Embryonic facial prominence (tissue), 1 donor: Measurements from ENCODE around the gene IL1RAPL2.

ENCODE experiments used
- DNase-seq: peaks from one replicate; pipeline ENCODE4 v3.0.0-alpha.2; 2016; ENCODE audit errors: extremely low spot score

Gene IL1RAPL2

GRCh38 chrX:105266456-105266855 is 700.5 kb downstream of the IL1RAPL2 start:
- no peak for DNase-seq

DNA sequence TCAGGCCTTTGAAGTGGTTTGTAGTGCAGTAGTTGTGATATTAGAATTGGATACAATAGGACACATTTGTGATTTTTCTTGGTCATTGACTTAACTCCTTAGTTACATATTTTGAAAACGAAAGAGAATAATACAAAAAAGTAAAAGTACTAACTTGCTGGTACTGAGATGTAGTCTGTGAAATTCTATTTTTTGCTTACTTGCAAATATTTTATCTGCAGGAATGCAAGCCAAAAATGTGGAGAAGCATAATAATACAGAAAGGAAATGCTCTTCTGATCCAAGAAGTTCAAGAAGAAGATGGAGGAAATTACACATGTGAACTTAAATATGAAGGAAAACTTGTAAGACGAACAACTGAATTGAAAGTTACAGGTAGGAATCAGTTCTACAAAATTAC is 701.2 kb downstream of the IL1RAPL2 start:
- DNase-seq, result no peak

GRCh38 chrX:105269386-105269785 is 703.4 kb downstream of the IL1RAPL2 start:
- no peak for DNase-seq

GRCh38 chrX:105273326-105273725 is 707.3 kb downstream of the IL1RAPL2 start:
- no peak for DNase-seq

DNA sequence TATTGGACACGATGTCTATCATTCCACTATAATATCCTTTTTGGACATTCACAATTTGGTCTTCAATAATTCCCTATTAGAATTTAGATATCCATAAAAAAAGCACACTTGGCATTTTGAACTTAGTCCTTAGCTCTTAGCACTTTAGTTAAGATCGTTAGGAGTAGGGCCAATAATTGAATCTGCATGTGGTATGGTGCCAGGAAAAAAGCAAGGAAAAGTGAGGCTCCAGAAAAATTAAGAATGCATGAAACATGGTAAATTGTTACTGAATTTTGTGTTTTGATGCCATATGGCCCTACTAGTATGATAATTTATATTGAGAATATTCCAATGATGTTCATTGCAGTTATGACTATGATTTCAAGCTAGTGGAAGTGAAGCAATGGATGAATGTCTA is 708.1 kb downstream of the IL1RAPL2 start:
- DNase-seq, result no peak

GRCh38 chrX:105277132-105277531 is 711.1 kb downstream of the IL1RAPL2 start:
- no peak for DNase-seq

GRCh38 chrX:105282077-105282476 is 716.1 kb downstream of the IL1RAPL2 start:
- DNase-seq, result no peak

DNA sequence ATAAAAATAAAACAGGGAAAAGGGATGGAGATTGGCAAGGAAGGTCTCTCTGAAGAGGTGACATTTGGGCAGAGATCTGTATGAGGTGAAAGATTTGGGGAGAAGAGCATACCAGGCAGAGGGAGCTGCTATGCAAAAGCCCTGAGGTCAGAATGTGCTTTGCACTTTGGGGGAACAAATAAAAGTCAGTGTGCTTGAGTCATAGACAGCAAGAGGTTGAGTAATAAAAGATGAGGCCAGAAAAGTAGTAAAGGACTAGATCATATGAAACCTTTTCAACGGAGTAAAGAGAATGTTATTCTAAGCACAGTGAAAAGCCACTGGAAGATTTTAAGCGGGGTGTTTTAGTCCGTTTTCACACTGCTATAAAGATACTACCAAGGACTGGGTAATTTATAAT is 731.0 kb downstream of the IL1RAPL2 start:
- DNase-seq, result no peak

DNA sequence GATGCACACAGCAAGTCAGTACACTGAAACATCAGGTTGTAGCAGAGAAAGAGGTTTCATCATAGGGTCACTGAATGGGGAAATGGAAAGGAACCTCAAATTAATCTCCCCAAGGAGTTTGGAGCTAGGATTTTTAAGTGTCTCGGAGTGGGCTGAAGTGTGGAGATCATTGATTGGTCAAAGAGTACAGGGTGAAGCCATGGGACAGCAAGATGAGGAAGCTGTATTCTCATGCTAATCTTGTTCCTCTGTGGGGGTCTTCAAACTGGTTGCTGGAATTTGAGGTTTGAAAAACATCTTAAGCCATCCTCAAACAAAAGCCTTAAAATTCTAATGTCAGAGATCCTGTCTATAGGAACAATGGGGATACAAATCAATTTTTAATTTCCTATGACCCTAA is 733.3 kb downstream of the IL1RAPL2 start:
- no peak for DNase-seq

DNA sequence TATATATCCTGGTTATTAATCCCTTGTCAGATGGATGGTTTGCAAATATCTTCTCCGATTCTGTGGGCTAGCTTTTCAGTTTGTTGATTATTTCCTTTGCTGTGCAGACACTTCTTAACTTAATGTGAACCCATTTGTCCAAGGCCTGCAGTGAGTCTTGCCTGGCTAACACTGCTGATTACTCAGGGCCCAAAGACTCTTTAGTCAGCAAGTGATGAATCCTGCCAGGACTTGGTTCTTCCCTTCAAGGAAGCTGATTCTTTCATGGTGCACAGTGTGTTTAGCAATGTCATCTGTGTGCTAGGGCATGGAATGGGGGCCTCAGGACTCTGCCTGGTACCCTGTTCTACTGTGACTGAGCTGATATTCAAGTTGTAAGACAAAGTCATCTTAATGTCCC is 736.2 kb downstream of the IL1RAPL2 start:
- no peak for DNase-seq

- DNase-seq, result no peak
Measured at GRCh38 chrX:105307762-105308161, 741.8 kb downstream of the IL1RAPL2 start.

GRCh38 chrX:105313596-105313995 is 747.6 kb downstream of the IL1RAPL2 start:
- no peak for DNase-seq

DNA sequence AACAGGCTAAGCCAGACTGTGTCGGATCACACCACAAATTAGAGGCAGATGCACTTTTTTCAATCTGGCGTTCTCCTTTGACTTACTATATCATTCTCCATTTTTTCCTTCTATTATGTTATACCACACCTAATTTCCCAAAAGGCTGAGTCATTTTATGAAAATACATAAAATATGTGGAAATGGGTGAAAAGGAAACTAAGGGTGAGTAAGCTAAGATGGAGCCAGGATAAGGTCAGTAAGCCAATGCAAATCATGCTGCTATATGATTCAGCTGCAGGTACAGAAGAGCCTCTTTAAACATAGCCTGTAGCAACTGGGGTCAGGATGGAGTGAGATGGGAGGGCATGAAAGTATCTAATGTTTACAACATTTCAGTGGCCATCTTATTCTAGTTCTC is 748.5 kb downstream of the IL1RAPL2 start:
- DNase-seq, result no peak

DNA sequence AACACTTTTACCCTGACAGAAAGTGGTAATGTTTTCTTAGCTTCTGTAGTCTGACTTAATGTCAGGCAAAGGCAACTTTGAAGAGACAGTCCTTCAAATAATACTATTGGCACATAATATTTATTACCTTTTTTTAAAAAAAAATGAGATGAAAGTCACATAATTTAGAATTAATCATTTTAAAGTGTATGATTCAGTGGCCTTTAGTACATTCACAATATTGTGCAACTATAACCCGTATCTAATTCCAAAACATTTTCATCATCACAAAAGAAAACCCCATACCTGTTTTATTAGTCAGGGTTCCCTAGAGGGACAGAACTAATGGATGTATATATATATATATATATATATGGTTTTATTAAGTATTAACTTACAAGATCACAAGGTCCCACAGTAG is 749.2 kb downstream of the IL1RAPL2 start:
- no peak for DNase-seq

- no peak for DNase-seq
Measured at GRCh38 chrX:105317117-105317516, 751.1 kb downstream of the IL1RAPL2 start.

GRCh38 chrX:105323928-105324327 is 757.9 kb downstream of the IL1RAPL2 start:
- no peak for DNase-seq

- DNase-seq, result no peak
Measured at GRCh38 chrX:105328773-105329172, 762.8 kb downstream of the IL1RAPL2 start.

DNA sequence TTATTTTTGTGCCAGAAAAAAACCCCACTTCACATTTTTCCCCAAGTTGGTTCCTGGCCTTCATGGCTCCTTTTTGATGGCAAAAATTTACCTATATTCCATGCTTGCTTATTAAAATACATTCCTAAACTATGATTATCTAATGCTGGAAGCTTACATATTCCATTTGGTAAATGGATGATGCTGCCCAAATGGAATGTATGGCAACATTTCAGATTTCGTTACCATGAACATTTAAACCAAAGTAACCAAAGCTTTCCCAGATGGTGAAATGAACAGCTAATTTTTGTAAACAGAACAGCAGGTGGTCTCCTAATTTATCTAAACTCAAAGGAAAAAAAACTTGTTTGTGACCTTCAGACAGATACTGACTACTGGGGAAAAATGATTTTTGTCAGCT is 765.2 kb downstream of the IL1RAPL2 start:
- no peak for DNase-seq

GRCh38 chrX:105347373-105347772 is 781.4 kb downstream of the IL1RAPL2 start:
- DNase-seq, result no peak

- DNase-seq, result no peak
Measured at GRCh38 chrX:105349476-105349875, 783.5 kb downstream of the IL1RAPL2 start.

DNA sequence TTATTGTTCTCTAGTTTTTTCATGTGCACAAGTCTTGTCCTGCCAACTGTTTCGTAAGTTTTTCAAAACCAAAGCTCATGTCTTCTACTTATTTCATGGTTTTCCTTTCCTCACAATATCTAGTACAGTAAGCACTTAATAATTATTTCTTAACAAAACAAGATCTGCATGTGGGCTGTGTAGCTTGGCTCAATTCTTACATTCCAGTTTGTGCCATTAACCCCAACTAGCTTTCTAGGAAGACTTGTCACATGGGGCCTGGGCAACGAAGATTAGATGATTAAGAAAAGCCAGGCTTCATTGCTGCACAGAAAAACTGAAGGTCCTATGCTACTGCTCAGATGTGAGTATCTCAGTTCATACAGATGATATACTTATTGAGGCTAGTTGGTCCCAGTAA is 809.8 kb downstream of the IL1RAPL2 start:
- no peak for DNase-seq

GRCh38 chrX:105424729-105425128 is 858.7 kb downstream of the IL1RAPL2 start:
- no peak for DNase-seq

GRCh38 chrX:105451401-105451800 is 885.4 kb downstream of the IL1RAPL2 start:
- DNase-seq, result no peak

DNA sequence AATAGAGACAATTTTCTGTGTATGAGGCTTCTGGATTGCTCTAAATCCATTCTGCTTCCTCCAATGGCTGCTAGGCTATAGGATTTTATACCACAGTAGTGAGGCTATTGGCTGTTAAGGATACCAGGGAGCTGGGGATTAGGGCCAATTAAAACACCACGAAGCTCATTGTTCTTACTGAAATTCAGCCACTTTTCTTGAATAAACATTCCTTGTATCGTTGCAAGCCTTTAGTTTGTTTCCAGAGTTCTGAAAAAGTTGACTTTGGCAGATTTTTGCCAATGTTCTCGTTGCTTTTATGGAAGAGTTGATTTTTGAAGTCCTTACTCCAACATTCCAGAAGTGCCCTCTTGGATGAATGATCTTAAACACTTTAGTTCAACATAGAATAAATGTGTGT is 892.8 kb downstream of the IL1RAPL2 start:
- no peak for DNase-seq

GRCh38 chrX:105460376-105460775 is 894.4 kb downstream of the IL1RAPL2 start:
- no peak for DNase-seq
